Measurements from ENCODE around the gene RAB1B. TPM values are rescaled to one million over a fixed set of nuclear protein-coding genes. Genes with fewer than 3 reads are reported as not detected.

The RAB1B gene
- total RNA-seq, 1 experiment from 2014 or later, result 148 TPM

GRCh38 chr11:66311965-66312548, 43.6 kb downstream of the RAB1B start:
- no peaks in the 10 kb centered on the region for H3K79me2 ChIP-seq (ENCODE audit: insufficient read depth, low read length)
- BruUV-seq (replicated peaks), result no TSS peak
- H3K9ac ChIP-seq (ENCODE audit: low read length), result peak overlapping the region; percentile 71
- H3K9me3 ChIP-seq (ENCODE audit: control insufficient read depth in 1 of 2, insufficient read depth in 1 of 2, low read depth in 1 of 2, low read length in 2 of 2), result no peaks in the 10 kb centered on the region
- H3K4me2 ChIP-seq (ENCODE audit: low read length), result peak overlapping the region; percentile 99
- H3K9me2 ChIP-seq (ENCODE audit: insufficient read depth), result no peaks in the 10 kb centered on the region
- H3K4me1 ChIP-seq (ENCODE audit: control insufficient read depth in 1 of 2, insufficient read depth in 2 of 2, low read length in 2 of 2), result peaks cover 16 to 37% of the 10 kb centered on the region in 2 experiments
- POLR2A ChIA-PET, result interaction anchor here (0.6 to 3.0 kb wide), 18 partner anchors 10 to 366 kb away, joined by 3 to 18 read pairs (median 4); partner anchors contain the start of genes BRMS1, MRPL11, RBM4 and RBM4B
- H3K4me3 ChIP-seq (replicated peaks in 1 of 2; ENCODE audit: low read depth in 1 of 2, low read length in 2 of 2), result peak overlapping the region; percentile 41 to 57
- peak; percentile 84 for ATAC-seq
- H3K27me3 ChIP-seq (ENCODE audit: insufficient read depth, low read length), result no peaks in the 10 kb centered on the region
- no peaks in the 10 kb centered on the region for H3K36me3 ChIP-seq (ENCODE audit: control insufficient read depth in 1 of 2, insufficient read depth in 2 of 2, low read length in 2 of 2)
- peak; percentile 95 for DNase-seq (ENCODE audit: low read depth, low spot score)
- peak overlapping the region; percentile 74 for H2AFZ ChIP-seq (ENCODE audit: low read depth, low read length, poor library complexity, severe bottlenecking)
- H4K20me1 ChIP-seq (ENCODE audit: insufficient read depth), result no peaks in the 10 kb centered on the region
- CTCF ChIA-PET, result interaction anchor here (0.7 to 3.4 kb wide), 25 partner anchors 10 to 742 kb away, joined by 3 to 121 read pairs (median 9); partner anchors contain the start of genes BRMS1, RAB1B, RBM4B and RIN1
- intact Hi-C loops (cut with micrococcal nuclease), result loop anchor here (1.0 to 5.0 kb wide), 6 partner anchors 16 to 118 kb away; partner anchors contain the start of genes RIN1, SLC29A2 and YIF1A
- H3K27ac ChIP-seq (ENCODE audit: low read depth, low read length), result peak overlapping the region; percentile 72
- RAD21 ChIA-PET (ENCODE audit: low non-redundant PET in 1 of 2, low total read pairs in 2 of 2, uncharacterized antibody in 2 of 2, unreplicated experiment in 2 of 2), result interaction anchor here (0.8 to 2.9 kb wide), 7 partner anchors 15 to 154 kb away, joined by 3 to 17 read pairs (median 6); partner anchors contain the start of genes RIN1 (in 2 of the 2) and PELI3 (in 1 of the 2)
- TF ChIP-seq SRF (IDR thresholded peaks at IDR 0.05; ENCODE audit: low read depth) (no peak), RAD21 (IDR thresholded peaks at IDR 0.05; ENCODE audit: low read depth) (peak; percentile 100), CTCF (IDR thresholded peaks at IDR 0.05 in 2 of 3, conservative IDR thresholded peaks at IDR 0.05 in 1 of 3; ENCODE audit: borderline replicate concordance in 1 of 3, insufficient read depth in 1 of 3, low read depth in 2 of 3, low read length in 2 of 3) (peak; percentile 77 to 97 (median 94); a peak in 5 of 6 replicates), JUND (IDR thresholded peaks at IDR 0.05) (no peak), EGR1 (IDR thresholded peaks at IDR 0.05; ENCODE audit: low read depth) (peak; percentile 90), ZBTB33 (IDR thresholded peaks at IDR 0.05; ENCODE audit: extremely low read depth, insufficient replicate concordance, low read length) (no peak), ZNF274 (IDR thresholded peaks at IDR 0.05; ENCODE audit: low read depth, low read length) (no peak), ELF1 (IDR thresholded peaks at IDR 0.05; ENCODE audit: borderline replicate concordance, low read depth) (no peak), POLR2AphosphoS5 (IDR thresholded peaks at IDR 0.05; ENCODE audit: low read depth, low read length) (peak; percentile 48; the same call in 1 of the 2 replicates), ATF3 (IDR thresholded peaks at IDR 0.05) (no peak), ZFX (IDR thresholded peaks at IDR 0.05) (peak; percentile 57; the same call in 1 of the 2 replicates), POLR2A (IDR thresholded peaks at IDR 0.05; ENCODE audit: borderline replicate concordance, extremely low read depth, insufficient read depth, insufficient read length) (peak; percentile 32), YY1 (IDR thresholded peaks at IDR 0.05; ENCODE audit: extremely low read depth, insufficient replicate concordance, low read depth, low read length) (no peak), FOSL1 (IDR thresholded peaks at IDR 0.05; ENCODE audit: low read depth) (no peak), SIN3A (IDR thresholded peaks at IDR 0.05; ENCODE audit: low read depth) (no peak), EZH2phosphoT487 (IDR thresholded peaks at IDR 0.05; ENCODE audit: borderline replicate concordance) (no peak), EZH2 (IDR thresholded peaks at IDR 0.05) (no peak), CEBPB (IDR thresholded peaks at IDR 0.05; ENCODE audit: low read depth) (no peak), TCF7L2 (IDR thresholded peaks at IDR 0.05; ENCODE audit: borderline replicate concordance, extremely low read depth, insufficient read depth, insufficient read length) (no peak), MAX (IDR thresholded peaks at IDR 0.05) (no peak; the same call in 1 of the 2 replicates), CBX3 (IDR thresholded peaks at IDR 0.05; ENCODE audit: low read depth) (no peak)
